Measurements from ENCODE around the gene TADA2B.

DNA sequence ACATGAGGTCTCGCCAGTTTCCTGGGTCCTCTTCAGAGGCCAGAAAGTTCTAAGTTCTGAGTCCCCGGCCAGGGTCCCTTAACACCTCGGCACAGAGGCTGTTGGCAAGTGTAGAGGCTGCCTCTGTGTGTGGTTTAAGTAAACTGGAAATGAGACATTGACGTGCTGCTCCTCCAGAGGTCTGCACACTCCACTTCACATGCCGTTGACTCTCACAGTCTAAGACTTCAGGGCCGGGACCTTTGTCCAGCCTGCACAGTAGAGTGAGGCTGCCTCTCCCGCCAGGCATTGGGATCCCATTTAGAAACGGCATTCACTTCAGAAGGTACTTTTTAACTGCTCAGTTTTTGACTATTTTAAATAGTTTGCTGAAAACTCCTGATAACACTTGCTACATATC is 10.6 kb upstream of the TADA2B start:
- TF ChIP-seq SUZ12 (IDR thresholded peaks at IDR 0.05; ENCODE audit: extremely low read depth, insufficient read depth, insufficient read length) (no peak), ZNF274 (IDR thresholded peaks at IDR 0.05; ENCODE audit: low read depth, low read length) (no peak), YY1 (IDR thresholded peaks at IDR 0.05; ENCODE audit: insufficient read depth, insufficient read length) (no peak)

Measured in NT2/D1 (cell line).